Thyroid gland (tissue), 4 donors: ENCODE data around the gene LHPP.

ENCODE experiments used
- CTCF ChIP-seq, 6 experiments: fragments of 200-600 bp in 3 of 6; fragments of 450-650 bp in 3 of 6; sonication (generic) in 3 of 6; IDR thresholded peaks; one replicate each; pipeline ENCODE4 v1.5.1; 2016 to 2019; ENCODE audit warnings: antibody characterized with exemption in 6 of 6, mild to moderate bottlenecking in 2 of 6, inconsistent platforms in 1 of 6, moderate library complexity in 1 of 6
- POLR2A ChIP-seq, 2 donors: fragments of 450-650 bp; IDR thresholded peaks; one replicate each; pipeline ENCODE4 v1.6.1; 2017; ENCODE audit warnings: antibody characterized with exemption in 2 of 2, mild to moderate bottlenecking in 2 of 2, moderate library complexity in 1 of 2

GRCh38 chr10:124576526-124577420 lies 115.2 kb downstream of the LHPP start:
- TF ChIP-seq CTCF (IDR thresholded peaks at IDR 0.05) (no peak), POLR2A (IDR thresholded peaks at IDR 0.05) (no peak)
